Lower lobe of right lung (tissue), 2 donors: ENCODE data around the gene RUNX1. TPM values are rescaled to one million over a fixed set of nuclear protein-coding genes. Genes with fewer than 3 reads are reported as not detected.

ENCODE experiments used
- ATAC-seq, 2 donors: fragments of 200-7000 bp; cut with Tn5 transposase; one replicate each; pipeline ENCODE4 v1.9.1; 2020 to 2022; ENCODE audit warnings: mild to moderate bottlenecking in 2 of 2, moderate library complexity in 2 of 2
- DNase-seq: peaks from one replicate; pipeline ENCODE4 v3.0.0-alpha.2; 2020
- H3K27ac ChIP-seq: fragments of 200-600 bp; one replicate; pipeline ENCODE4 v1.8.0; 2022
- H3K27me3 ChIP-seq: fragments of 200-600 bp; one replicate; pipeline ENCODE4 v1.8.0; 2022; ENCODE audit warnings: low read depth
- H3K36me3 ChIP-seq: fragments of 200-600 bp; one replicate; pipeline ENCODE4 v1.8.0; 2022; ENCODE audit warnings: mild to moderate bottlenecking
- H3K4me1 ChIP-seq: fragments of 200-600 bp; one replicate; pipeline ENCODE4 v1.8.0; 2022
- H3K4me3 ChIP-seq: fragments of 200-600 bp; one replicate; pipeline ENCODE4 v1.8.0; 2022; ENCODE audit warnings: mild to moderate bottlenecking
- H3K9me3 ChIP-seq: fragments of 200-600 bp; one replicate; pipeline ENCODE4 v1.8.0; 2022
- intact Hi-C: fragments of 100-400 bp; cut with DNase I; formaldehyde crosslinking; loops from one replicate; pipeline ENCODE4 v1.11.0; 2022
- total RNA-seq: library from RNA; stranded (reverse); fragmentation: NEBNext Ultra II Directional; extraction: Animal tissue kit (Norgen Biotek cat#: 25700); gene quantifications from one replicate; pipeline ENCODE4 v1.2.1, GENCODE V29; 2021
- TF ChIP-seq, protein P1 (sequence below): fragments of 200-600 bp; IDR thresholded peaks from one replicate; pipeline ENCODE4 v1.8.0; 2022; ENCODE audit warnings: antibody characterized with exemption, mild to moderate bottlenecking
- donor health status: DM: no; HTN: yes; CAD: no; lungs with severe emphysema.

The RUNX1 gene
- total RNA-seq, 1 donor from 2014 or later = 110 TPM

DNA sequence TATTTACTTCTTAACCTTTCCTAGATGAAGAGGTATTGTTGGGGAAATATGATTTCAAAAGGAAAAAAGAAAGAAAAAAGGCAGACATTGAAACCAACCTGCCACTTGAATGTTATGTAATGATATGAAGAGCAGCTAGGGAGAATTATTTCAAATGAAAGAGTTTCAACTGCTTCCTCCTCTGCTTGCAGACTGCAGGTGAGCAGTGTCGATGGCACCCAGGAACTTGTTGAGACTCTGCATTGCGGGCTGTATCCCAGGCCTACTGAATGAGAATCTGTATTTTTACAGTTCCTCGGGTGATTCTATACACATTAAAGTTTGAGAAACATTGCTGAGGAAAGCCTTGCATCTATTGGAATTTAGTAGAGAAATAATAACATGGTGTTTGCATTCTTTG is 3.7 kb upstream of the RUNX1 start:
- intact Hi-C loops = no loop called here
- TF ChIP-seq, protein P1, sequence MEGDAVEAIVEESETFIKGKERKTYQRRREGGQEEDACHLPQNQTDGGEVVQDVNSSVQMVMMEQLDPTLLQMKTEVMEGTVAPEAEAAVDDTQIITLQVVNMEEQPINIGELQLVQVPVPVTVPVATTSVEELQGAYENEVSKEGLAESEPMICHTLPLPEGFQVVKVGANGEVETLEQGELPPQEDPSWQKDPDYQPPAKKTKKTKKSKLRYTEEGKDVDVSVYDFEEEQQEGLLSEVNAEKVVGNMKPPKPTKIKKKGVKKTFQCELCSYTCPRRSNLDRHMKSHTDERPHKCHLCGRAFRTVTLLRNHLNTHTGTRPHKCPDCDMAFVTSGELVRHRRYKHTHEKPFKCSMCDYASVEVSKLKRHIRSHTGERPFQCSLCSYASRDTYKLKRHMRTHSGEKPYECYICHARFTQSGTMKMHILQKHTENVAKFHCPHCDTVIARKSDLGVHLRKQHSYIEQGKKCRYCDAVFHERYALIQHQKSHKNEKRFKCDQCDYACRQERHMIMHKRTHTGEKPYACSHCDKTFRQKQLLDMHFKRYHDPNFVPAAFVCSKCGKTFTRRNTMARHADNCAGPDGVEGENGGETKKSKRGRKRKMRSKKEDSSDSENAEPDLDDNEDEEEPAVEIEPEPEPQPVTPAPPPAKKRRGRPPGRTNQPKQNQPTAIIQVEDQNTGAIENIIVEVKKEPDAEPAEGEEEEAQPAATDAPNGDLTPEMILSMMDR = no peak
- H3K9me3 ChIP-seq = no peaks in the 10 kb centered on the region
- H3K27me3 ChIP-seq = no peaks in the 10 kb centered on the region
- ATAC-seq = no peak
- DNase-seq = no peak
- H3K27ac ChIP-seq = no peak overlapping the region
- no peaks in the 10 kb centered on the region for H3K36me3 ChIP-seq
- H3K4me1 ChIP-seq = peaks cover 30% of the 10 kb centered on the region
- H3K4me3 ChIP-seq = no peak overlapping the region

DNA sequence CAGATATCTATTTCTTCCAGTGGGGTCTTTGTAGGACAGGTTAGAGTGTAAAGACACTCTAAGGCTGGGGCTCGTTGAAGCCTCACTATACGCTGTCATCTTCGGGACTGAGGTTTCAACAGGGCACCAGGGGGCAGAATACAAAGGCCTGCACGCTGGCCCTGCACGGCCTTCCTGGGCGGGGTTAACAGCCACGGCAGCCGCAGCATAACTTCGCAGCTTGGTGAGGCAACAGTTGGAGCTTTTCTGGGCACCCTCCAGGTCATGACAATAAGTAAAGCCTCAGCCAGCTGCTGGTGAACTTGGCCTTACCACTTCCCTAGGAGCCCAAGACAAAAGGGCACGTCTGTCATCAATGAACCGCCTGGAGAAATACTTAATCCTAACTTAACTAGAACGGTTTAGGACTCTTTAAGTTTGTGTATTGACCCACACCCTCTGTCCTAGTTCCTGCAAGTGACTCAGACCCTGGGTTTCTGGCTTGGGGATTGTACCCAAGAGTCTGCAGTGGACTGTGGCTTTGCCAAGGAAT is 2.3 kb upstream of the RUNX1 start:
- TF ChIP-seq, protein P1 = peak; percentile 69
- ATAC-seq (peak; percentile 86 to 90), DNase-seq (peak; percentile 95)
- Histone ChIP-seq H3K27me3 (no peaks in the 10 kb centered on the region), H3K27ac (peak overlapping the region; percentile 29), H3K4me3 (no peak overlapping the region), H3K36me3 (no peaks in the 10 kb centered on the region), H3K9me3 (no peaks in the 10 kb centered on the region), H3K4me1 (peaks cover 42% of the 10 kb centered on the region)
- intact Hi-C loops = no loop called here

DNA sequence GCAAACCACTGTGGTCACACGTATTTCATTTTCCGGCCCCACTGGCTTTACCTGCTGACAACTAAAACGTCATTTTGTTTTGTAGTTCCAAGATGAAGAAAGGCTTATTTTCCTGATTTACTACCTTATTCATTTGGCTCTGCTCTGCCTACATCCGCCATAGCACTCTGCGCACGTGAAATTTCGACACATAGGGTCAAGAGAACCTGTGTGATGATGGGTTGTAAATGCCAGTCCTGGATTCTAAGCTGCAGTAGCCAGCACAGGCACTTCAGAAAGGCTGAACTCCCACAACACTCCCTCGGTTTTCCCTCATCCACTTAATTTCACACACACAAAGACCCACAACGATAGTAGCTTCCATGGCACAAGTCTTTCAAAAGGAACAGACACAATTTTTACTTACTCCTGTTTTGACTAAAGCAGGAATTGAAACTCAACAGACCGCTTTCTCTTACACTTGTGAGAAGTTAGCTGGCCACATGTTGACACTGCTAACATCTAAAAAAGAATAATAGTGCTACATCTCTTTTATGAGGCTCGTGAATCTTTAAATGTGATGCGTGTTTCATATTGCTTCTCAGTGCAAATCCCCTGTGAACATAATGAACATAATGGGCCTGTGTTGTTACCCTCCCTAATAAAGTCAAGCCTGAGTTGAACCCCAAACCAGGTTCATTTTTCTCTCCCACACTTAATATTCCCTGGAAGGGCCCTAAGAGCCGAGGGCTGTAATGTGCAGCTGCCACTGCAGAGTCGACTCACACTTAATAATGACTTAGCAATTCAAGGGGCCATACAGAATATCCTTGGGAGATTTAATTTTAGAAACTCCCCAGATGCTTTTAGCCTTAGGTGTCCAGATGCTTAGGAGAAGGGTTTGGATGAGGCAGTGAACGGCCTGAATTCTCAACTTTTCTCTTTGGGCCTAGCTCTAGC is 1.5 kb upstream of the RUNX1 start:
- TF ChIP-seq, protein P1 = no peak
- H3K27me3 ChIP-seq = no peaks in the 10 kb centered on the region
- H3K9me3 ChIP-seq = no peaks in the 10 kb centered on the region
- peaks cover 47% of the 10 kb centered on the region for H3K4me1 ChIP-seq
- intact Hi-C loops = no loop called here
- no peak overlapping the region for H3K4me3 ChIP-seq
- DNase-seq (no peak), ATAC-seq (no peak)
- peak overlapping the region; percentile 29 for H3K27ac ChIP-seq
- H3K36me3 ChIP-seq = no peaks in the 10 kb centered on the region

DNA sequence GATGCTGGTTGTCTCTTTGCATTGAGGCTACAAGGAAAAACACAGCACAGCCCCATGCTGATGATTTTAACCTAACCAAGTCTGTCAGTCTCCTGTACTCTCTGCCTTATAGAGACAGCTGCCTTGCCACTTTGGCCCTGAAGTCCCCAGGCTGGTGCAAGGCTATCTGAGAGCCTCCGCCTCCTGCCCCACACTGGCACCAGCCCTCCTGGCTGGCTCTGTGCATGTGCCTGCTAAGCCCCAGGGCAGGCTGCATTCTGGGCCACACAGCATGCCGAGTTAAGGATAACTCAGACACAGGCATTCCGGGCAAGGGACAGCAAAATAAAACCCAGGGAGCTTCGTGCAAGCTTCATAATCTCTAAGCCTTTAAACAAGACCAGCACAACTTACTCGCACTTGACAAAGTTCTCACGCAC is 910 bp downstream of the RUNX1 start:
- intact Hi-C loops = no loop called here
- ATAC-seq (peak; percentile 30 to 35), DNase-seq (peak; percentile 67)
- TF ChIP-seq, protein P1 = no peak
- Histone ChIP-seq H3K36me3 (no peaks in the 10 kb centered on the region), H3K4me1 (peaks cover 59% of the 10 kb centered on the region), H3K27ac (peak overlapping the region; percentile 84), H3K4me3 (peak overlapping the region; percentile 53), H3K9me3 (no peaks in the 10 kb centered on the region), H3K27me3 (no peaks in the 10 kb centered on the region)

DNA sequence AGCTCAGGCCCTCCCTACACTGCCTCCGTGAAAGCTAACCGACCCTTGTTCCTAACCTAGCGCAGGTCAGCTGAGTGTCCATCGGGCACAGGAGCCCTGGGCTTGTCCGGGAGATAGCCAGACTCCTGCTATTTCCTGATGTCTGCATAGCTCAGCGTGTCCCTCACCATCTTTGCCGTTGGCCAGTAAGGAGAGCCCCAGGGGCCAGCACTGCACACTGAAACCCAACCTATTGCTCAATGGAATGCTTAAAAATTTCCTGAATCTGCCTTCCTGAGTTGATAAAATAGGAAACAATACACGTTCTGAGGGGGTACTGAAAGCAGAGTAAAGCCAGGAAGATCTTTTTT is 2.2 kb downstream of the RUNX1 start:
- ATAC-seq (peak in 1 of 2 donors; percentile 4), DNase-seq (no peak)
- no peaks in the 10 kb centered on the region for H3K27me3 ChIP-seq
- H3K4me1 ChIP-seq = peaks cover 65% of the 10 kb centered on the region
- no peaks in the 10 kb centered on the region for H3K9me3 ChIP-seq
- intact Hi-C loops = no loop called here
- no peaks in the 10 kb centered on the region for H3K36me3 ChIP-seq
- H3K27ac ChIP-seq = peak overlapping the region; percentile 76
- H3K4me3 ChIP-seq = peak overlapping the region; percentile 53
- TF ChIP-seq, protein P1 = no peak
